GM12874 (cell line): ENCODE measurements around the gene TAX1BP1.

Source experiments
- TF ChIP-seq, protein P1 (sequence below): IDR thresholded peaks from 2 replicates; pipeline ENCODE4 v1.5.1; 2011; ENCODE audit warnings: low read depth, mild to moderate bottlenecking, control low read depth, low read length, moderate library complexity; ENCODE audit not compliant: insufficient read depth

TAX1BP1 gene

DNA sequence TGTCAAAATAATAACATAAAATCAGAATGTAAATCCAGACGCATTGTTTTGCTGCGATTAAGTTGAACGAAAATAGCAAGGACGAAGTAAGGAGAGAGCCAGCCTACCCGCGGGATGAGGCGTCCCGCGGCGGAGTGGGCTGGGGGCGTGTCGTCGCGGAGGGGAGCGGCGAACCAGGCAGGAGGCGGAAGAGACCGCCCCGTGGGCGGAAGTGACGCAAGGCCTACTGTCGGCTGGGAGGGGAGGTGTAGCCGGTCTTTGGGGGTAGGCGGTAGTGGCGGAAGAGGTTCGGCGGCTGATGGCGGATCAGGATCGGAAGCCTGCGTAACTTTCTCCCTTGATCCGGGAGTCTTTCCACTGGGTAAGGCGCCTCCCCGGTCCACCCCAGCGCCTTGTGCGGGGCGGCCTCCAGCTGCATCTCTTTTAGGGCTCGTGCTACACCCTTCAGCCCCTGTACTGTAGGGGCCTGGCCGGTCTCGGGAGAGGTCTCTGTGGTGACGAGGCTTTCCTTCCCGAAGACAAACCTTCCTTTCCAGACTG is at the start of gene TAX1BP1:
TAX1BP1 (plus strand) TSS at position 254 of the 540 bp plus-strand sequence. CDS start 8,363 bp downstream, outside the sequence.
- TF ChIP-seq, protein P1, sequence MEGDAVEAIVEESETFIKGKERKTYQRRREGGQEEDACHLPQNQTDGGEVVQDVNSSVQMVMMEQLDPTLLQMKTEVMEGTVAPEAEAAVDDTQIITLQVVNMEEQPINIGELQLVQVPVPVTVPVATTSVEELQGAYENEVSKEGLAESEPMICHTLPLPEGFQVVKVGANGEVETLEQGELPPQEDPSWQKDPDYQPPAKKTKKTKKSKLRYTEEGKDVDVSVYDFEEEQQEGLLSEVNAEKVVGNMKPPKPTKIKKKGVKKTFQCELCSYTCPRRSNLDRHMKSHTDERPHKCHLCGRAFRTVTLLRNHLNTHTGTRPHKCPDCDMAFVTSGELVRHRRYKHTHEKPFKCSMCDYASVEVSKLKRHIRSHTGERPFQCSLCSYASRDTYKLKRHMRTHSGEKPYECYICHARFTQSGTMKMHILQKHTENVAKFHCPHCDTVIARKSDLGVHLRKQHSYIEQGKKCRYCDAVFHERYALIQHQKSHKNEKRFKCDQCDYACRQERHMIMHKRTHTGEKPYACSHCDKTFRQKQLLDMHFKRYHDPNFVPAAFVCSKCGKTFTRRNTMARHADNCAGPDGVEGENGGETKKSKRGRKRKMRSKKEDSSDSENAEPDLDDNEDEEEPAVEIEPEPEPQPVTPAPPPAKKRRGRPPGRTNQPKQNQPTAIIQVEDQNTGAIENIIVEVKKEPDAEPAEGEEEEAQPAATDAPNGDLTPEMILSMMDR = no peak

DNA sequence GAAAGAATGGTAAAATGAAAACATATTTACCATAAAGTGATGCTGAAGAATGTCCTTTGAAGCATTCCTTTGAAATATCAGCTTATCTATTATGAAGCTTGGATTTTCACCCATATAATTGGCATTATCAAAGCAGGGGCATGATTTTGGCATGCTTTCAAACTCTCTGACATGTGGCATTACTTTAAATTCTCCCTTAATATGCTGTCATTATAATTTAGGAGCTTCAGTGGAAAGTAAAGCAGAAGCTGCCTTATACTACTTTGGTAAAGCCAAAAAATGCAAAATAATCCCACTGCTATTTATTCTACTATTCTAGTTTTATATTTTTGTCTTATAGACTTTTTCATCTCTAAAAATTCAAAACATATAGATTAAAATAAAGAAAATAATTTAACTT is 49.3 kb upstream of the TAX1BP1 start:
- TF ChIP-seq, protein P1 = no peak

GRCh38 chr7:27693794-27694193 is 46.2 kb upstream of the TAX1BP1 start:
- TF ChIP-seq, protein P1 = no peak

DNA sequence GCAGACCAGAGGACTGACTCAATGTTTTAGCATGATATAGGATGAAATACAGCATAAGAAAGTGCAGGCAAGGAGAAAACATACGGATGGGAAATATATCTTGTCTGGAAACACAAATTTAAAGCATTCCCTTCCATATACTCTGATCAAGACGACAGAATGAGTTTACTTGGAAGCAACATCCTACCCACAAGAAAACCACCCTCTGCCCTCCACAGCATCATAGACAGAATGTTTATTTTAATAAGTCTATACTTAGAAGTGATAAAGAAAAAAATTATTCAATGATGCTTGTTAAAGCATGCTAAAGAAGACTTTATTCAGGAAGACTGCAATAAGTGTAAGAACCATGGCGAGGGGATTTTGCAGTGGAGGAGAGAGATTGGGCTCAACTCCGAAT is 44.9 kb upstream of the TAX1BP1 start:
- TF ChIP-seq, protein P1 = no peak

DNA sequence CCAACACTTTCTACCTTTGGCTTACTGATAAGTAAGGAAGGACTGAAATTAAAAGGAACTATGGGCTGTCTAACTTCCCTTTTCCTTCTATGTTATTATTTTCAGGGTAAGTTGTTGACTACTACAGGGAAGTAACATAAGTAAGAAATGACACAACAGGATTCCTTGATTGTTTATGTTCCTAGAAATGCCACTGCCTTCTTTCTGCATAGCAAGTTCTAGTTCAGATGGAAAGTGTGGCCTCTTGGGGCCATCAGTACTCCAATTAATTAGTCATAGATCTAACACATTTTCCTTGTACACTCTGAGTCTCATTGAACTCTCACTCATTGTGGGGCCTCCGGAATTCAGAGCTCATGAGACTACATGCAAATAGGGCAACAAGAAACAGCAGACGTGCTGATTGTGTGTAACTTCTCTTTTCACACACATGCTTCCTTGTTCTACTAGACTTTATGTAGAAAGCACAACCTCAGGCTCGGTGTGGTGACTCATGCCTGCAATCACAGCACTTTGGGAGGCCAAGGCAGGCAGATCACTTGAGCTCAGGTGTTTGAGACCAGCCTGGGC is 42.0 kb upstream of the TAX1BP1 start:
- TF ChIP-seq, protein P1 = no peak

- TF ChIP-seq, protein P1 = no peak
Measured at GRCh38 chr7:27699751-27700150, 40.2 kb upstream of the TAX1BP1 start.

GRCh38 chr7:27700501-27700900 is 39.5 kb upstream of the TAX1BP1 start:
- TF ChIP-seq, protein P1 = no peak

GRCh38 chr7:27703181-27703580 is 36.8 kb upstream of the TAX1BP1 start:
- TF ChIP-seq, protein P1 = no peak
